Lower lobe of right lung (tissue), 2 donors: ENCODE data around the gene MAML3. TPM values are rescaled to one million over a fixed set of nuclear protein-coding genes. Genes with fewer than 3 reads are reported as not detected.

Experiments
- ATAC-seq, 2 donors: fragments of 200-7000 bp; cut with Tn5 transposase; one replicate each; pipeline ENCODE4 v1.9.1; 2020 to 2022; ENCODE audit warnings: mild to moderate bottlenecking in 2 of 2, moderate library complexity in 2 of 2
- DNase-seq: peaks from one replicate; pipeline ENCODE4 v3.0.0-alpha.2; 2020
- H3K27ac ChIP-seq: fragments of 200-600 bp; one replicate; pipeline ENCODE4 v1.8.0; 2022
- H3K27me3 ChIP-seq: fragments of 200-600 bp; one replicate; pipeline ENCODE4 v1.8.0; 2022; ENCODE audit warnings: low read depth
- H3K36me3 ChIP-seq: fragments of 200-600 bp; one replicate; pipeline ENCODE4 v1.8.0; 2022; ENCODE audit warnings: mild to moderate bottlenecking
- H3K4me1 ChIP-seq: fragments of 200-600 bp; one replicate; pipeline ENCODE4 v1.8.0; 2022
- H3K4me3 ChIP-seq: fragments of 200-600 bp; one replicate; pipeline ENCODE4 v1.8.0; 2022; ENCODE audit warnings: mild to moderate bottlenecking
- H3K9me3 ChIP-seq: fragments of 200-600 bp; one replicate; pipeline ENCODE4 v1.8.0; 2022
- CTCF ChIP-seq: fragments of 200-600 bp; IDR thresholded peaks from one replicate; pipeline ENCODE4 v1.8.0; 2022; ENCODE audit warnings: antibody characterized with exemption, mild to moderate bottlenecking
- intact Hi-C: fragments of 100-400 bp; cut with DNase I; formaldehyde crosslinking; loops from one replicate; pipeline ENCODE4 v1.11.0; 2022
- total RNA-seq: library from RNA; stranded (reverse); fragmentation: NEBNext Ultra II Directional; extraction: Animal tissue kit (Norgen Biotek cat#: 25700); gene quantifications from one replicate; pipeline ENCODE4 v1.2.1, GENCODE V29; 2021
- donor health status: DM: no; HTN: yes; CAD: no; lungs with severe emphysema.

The MAML3 gene
- total RNA-seq, 1 donor from 2014 or later: 12.5 TPM

GRCh38 chr4:139963708-139964107 lies 190.3 kb downstream of the MAML3 start:
- intact Hi-C loops: no loop called here
- no peaks in the 10 kb centered on the region for H3K9me3 ChIP-seq
- no peaks in the 10 kb centered on the region for H3K36me3 ChIP-seq
- H3K27ac ChIP-seq: no peak overlapping the region
- no peak for ATAC-seq
- no peaks in the 10 kb centered on the region for H3K27me3 ChIP-seq
- no peak for TF ChIP-seq CTCF
- H3K4me3 ChIP-seq: no peak overlapping the region
- peaks cover 39% of the 10 kb centered on the region for H3K4me1 ChIP-seq
- no peak for DNase-seq

- no peak for TF ChIP-seq CTCF
- ATAC-seq (no peak), DNase-seq (no peak)
- Histone ChIP-seq H3K4me1 (peaks cover 33% of the 10 kb centered on the region), H3K4me3 (no peak overlapping the region), H3K27ac (peak overlapping the region; percentile 25), H3K9me3 (no peaks in the 10 kb centered on the region), H3K27me3 (no peaks in the 10 kb centered on the region), H3K36me3 (no peaks in the 10 kb centered on the region)
- intact Hi-C loops: no loop called here
These were observed 191.8 kb downstream of the MAML3 start for GRCh38 chr4:139962130-139962684.

GRCh38 chr4:139961344-139961946 lies 192.5 kb downstream of the MAML3 start:
- Histone ChIP-seq H3K36me3 (no peaks in the 10 kb centered on the region), H3K27me3 (no peaks in the 10 kb centered on the region), H3K27ac (peak overlapping the region; percentile 25), H3K4me3 (no peak overlapping the region), H3K4me1 (peaks cover 35% of the 10 kb centered on the region), H3K9me3 (no peaks in the 10 kb centered on the region)
- intact Hi-C loops: no loop called here
- DNase-seq (no peak), ATAC-seq (peak in 1 of 2 donors; percentile 24)
- TF ChIP-seq CTCF: no peak

- no peak overlapping the region for H3K27ac ChIP-seq
- DNase-seq (no peak), ATAC-seq (no peak)
- H3K36me3 ChIP-seq: no peaks in the 10 kb centered on the region
- no peaks in the 10 kb centered on the region for H3K9me3 ChIP-seq
- H3K27me3 ChIP-seq: no peaks in the 10 kb centered on the region
- intact Hi-C loops: no loop called here
- H3K4me3 ChIP-seq: no peak overlapping the region
- peaks cover 26% of the 10 kb centered on the region for H3K4me1 ChIP-seq
- TF ChIP-seq CTCF: no peak
These were observed 194.6 kb downstream of the MAML3 start for GRCh38 chr4:139959396-139959795.

GRCh38 chr4:139958739-139959098 lies 195.3 kb downstream of the MAML3 start:
- Histone ChIP-seq H3K36me3 (no peaks in the 10 kb centered on the region), H3K4me1 (peaks cover 24% of the 10 kb centered on the region), H3K27me3 (no peaks in the 10 kb centered on the region), H3K27ac (no peak overlapping the region), H3K9me3 (no peaks in the 10 kb centered on the region), H3K4me3 (no peak overlapping the region)
- ATAC-seq: no peak
- DNase-seq: no peak
- no peak for TF ChIP-seq CTCF
- intact Hi-C loops: no loop called here
